NT2/D1 (cell line): Measurements from ENCODE around the gene ABTB2.

Source experiments
- SUZ12 ChIP-seq: IDR thresholded peaks from 2 replicates; pipeline ENCODE4 v1.6.1; 2011; ENCODE audit not compliant: insufficient read length, insufficient read depth; ENCODE audit errors: extremely low read depth
- YY1 ChIP-seq: IDR thresholded peaks from 2 replicates; pipeline ENCODE4 v1.6.1; 2011; ENCODE audit not compliant: insufficient read length, insufficient read depth
- ZNF274 ChIP-seq: IDR thresholded peaks from 2 replicates; pipeline ENCODE4 v1.6.1; 2011; ENCODE audit warnings: mild to moderate bottlenecking, low read depth, low read length

- no peak for TF ChIP-seq YY1
- no peak for TF ChIP-seq ZNF274
- TF ChIP-seq SUZ12, result no peak
Observed at GRCh38 chr11:34219279-34219678, 138.5 kb downstream of the ABTB2 start.
